HepG2 (cell line): ENCODE data around the gene HACE1. TPM values are rescaled to one million over a fixed set of nuclear protein-coding genes. Genes with fewer than 3 reads are reported as not detected.

ENCODE experiments used
- ATAC-seq: fragments of 200-7000 bp; cut with Tn5 transposase; 3 replicates; pipeline ENCODE4 v1.9.1; 2020; ENCODE audit warnings: mild to moderate bottlenecking, moderate library complexity
- BruUV-seq: library from RNA; stranded (reverse); fragments of 400-500 nt; replicated peaks from 2 replicates; lab custom pipeline; 2021; lab: Mats Ljungman, UMichigan
- CTCF ChIA-PET: fragments of 300-600 bp; formaldehyde crosslinking; extraction: SDS; loops from one replicate; lab custom pipeline; 2021; ENCODE audit warnings: low total read pairs, inconsistent platforms, low intra/inter-chr PET ratio; lab: Yijun Ruan, JAX
- POLR2A ChIA-PET: fragments of 350-600 bp; sonication (Branson Sonifier 250); formaldehyde crosslinking; loops from one replicate; lab custom pipeline; 2020; ENCODE audit warnings: antibody characterized with exemption, inconsistent platforms; lab: Yijun Ruan, JAX
- DNase-seq: peaks from one replicate; pipeline ENCODE4 v3.0.0-alpha.2; 2015; ENCODE audit warnings: low spot score
- FAIRE-seq: peaks from 3 replicates; lab custom pipeline; 2011; peaks lifted over from hg19 to GRCh38; lab: Jason Lieb, UNC
- H2AFZ ChIP-seq: one replicate; pipeline ENCODE4 v1.6.1; 2011; ENCODE audit warnings: low read length, inconsistent platforms
- H3K27ac ChIP-seq: fragments of 300-600 bp; 3 replicates; pipeline ENCODE4 v1.8.0; 2011; ENCODE audit warnings: mixed run types, mild to moderate bottlenecking, mixed read lengths, low read length, inconsistent platforms; ENCODE audit not compliant: insufficient read depth; ENCODE audit errors: extremely low read length
- H3K27me3 ChIP-seq, 2 experiments: fragments of 200-600 bp in 1 of 2; 2 replicates in 1 of 2; 3 replicates in 1 of 2; pipeline versions ENCODE4 v1.6.0 to v1.8.0; 2011; ENCODE audit warnings: low read length in 2 of 2, mild to moderate bottlenecking in 2 of 2, moderate library complexity in 2 of 2, inconsistent platforms in 1 of 2; ENCODE audit not compliant: insufficient read depth in 2 of 2, control insufficient read depth in 1 of 2
- H3K36me3 ChIP-seq, 2 experiments: fragments of 200-600 bp in 1 of 2; replicated peaks in 1 of 2; 2 replicates in 1 of 2; 3 replicates in 1 of 2; pipeline versions ENCODE4 v1.5.1 to v1.8.0; 2011; ENCODE audit warnings: low read length in 2 of 2, inconsistent platforms in 1 of 2; ENCODE audit not compliant: insufficient read depth in 2 of 2, control insufficient read depth in 1 of 2
- H3K4me1 ChIP-seq: 2 replicates; pipeline ENCODE4 v1.5.1; 2012; ENCODE audit warnings: low read length, inconsistent platforms; ENCODE audit not compliant: insufficient read depth
- H3K4me2 ChIP-seq: 2 replicates; pipeline ENCODE4 v1.6.0; 2011; ENCODE audit warnings: low read depth, low read length, inconsistent platforms
- H3K4me3 ChIP-seq, 3 experiments: fragments of 200-600 bp in 1 of 3; sonication (generic), shearing (Covaris generic) in 1 of 3; replicated peaks in 1 of 3; 2 replicates each; pipeline ENCODE4 v1.5.1; 2011 to 2016; ENCODE audit warnings: low read length in 3 of 3, inconsistent platforms in 2 of 3, low read depth in 2 of 3, mild to moderate bottlenecking in 2 of 3, control low read depth in 1 of 3, mixed read lengths in 1 of 3; ENCODE audit not compliant: insufficient read depth in 1 of 3
- H3K79me2 ChIP-seq: one replicate; pipeline ENCODE4 v1.6.1; 2011; ENCODE audit warnings: low read length, inconsistent platforms; ENCODE audit not compliant: insufficient read depth
- H3K9ac ChIP-seq: 2 replicates; pipeline ENCODE4 v1.6.0; 2011; ENCODE audit warnings: mild to moderate bottlenecking, low read depth, low read length, inconsistent platforms; ENCODE audit not compliant: insufficient read depth
- H3K9me3 ChIP-seq: 2 replicates; pipeline ENCODE4 v1.5.1; 2012; ENCODE audit warnings: mild to moderate bottlenecking, low read length
- H4K20me1 ChIP-seq: 2 replicates; pipeline ENCODE4 v1.6.0; 2011; ENCODE audit warnings: inconsistent platforms, mild to moderate bottlenecking, low read length, moderate library complexity; ENCODE audit not compliant: insufficient read depth
- ARID5B ChIP-seq: IDR thresholded peaks from 2 replicates; pipeline ENCODE4 v1.4.0; 2020; ENCODE audit warnings: mild to moderate bottlenecking, missing genetic modification reagents
- CEBPG ChIP-seq: IDR thresholded peaks from 2 replicates; pipeline ENCODE4 v1.6.1; 2016
- CREM ChIP-seq, 2 experiments: sonication (generic) in 1 of 2; formaldehyde crosslinking in 1 of 2; IDR thresholded peaks; 2 replicates each; pipeline versions ENCODE4 v1.4.0 to v1.6.1; 2016 to 2020; ENCODE audit warnings: antibody characterized with exemption in 1 of 2, mild to moderate bottlenecking in 1 of 2, missing genetic modification reagents in 1 of 2
- FOXP1 ChIP-seq, 2 experiments: fragments of 450-650 bp in 1 of 2; IDR thresholded peaks; 2 replicates each; pipeline ENCODE4 v1.6.1; 2017 to 2018; ENCODE audit warnings: antibody characterized with exemption in 1 of 2
- GZF1 ChIP-seq: sonication (generic); formaldehyde crosslinking; IDR thresholded peaks from 2 replicates; pipeline ENCODE4 v1.5.1; 2020; ENCODE audit warnings: mild to moderate bottlenecking, missing genetic modification reagents
- HCFC1 ChIP-seq: fragments of 150-350 bp; IDR thresholded peaks from 2 replicates; pipeline ENCODE4 v1.6.1; 2014; ENCODE audit warnings: low read depth, low read length
- ISL2 ChIP-seq: sonication (generic); formaldehyde crosslinking; IDR thresholded peaks from 2 replicates; pipeline ENCODE4 v1.5.0; 2020; ENCODE audit warnings: missing genetic modification reagents
- KLF12 ChIP-seq: sonication (generic); formaldehyde crosslinking; IDR thresholded peaks from 2 replicates; pipeline ENCODE4 v1.4.0; 2020; ENCODE audit warnings: missing genetic modification reagents, borderline replicate concordance
- MIXL1 ChIP-seq: IDR thresholded peaks from 2 replicates; pipeline ENCODE4 v1.6.1; 2016
- PHF21A ChIP-seq: sonication (generic); formaldehyde crosslinking; IDR thresholded peaks from 2 replicates; pipeline ENCODE4 v1.5.0; 2020; ENCODE audit warnings: mild to moderate bottlenecking, missing genetic modification reagents
- PITX1 ChIP-seq: sonication (generic); formaldehyde crosslinking; IDR thresholded peaks from 2 replicates; pipeline ENCODE4 v1.5.1; 2020; ENCODE audit warnings: mild to moderate bottlenecking, missing genetic modification reagents
- RXRB ChIP-seq: IDR thresholded peaks from 2 replicates; pipeline ENCODE4 v1.6.1; 2016; ENCODE audit warnings: borderline replicate concordance, missing genetic modification reagents, missing compliant biosample characterization
- SMAD9 ChIP-seq: sonication (generic); formaldehyde crosslinking; IDR thresholded peaks from 2 replicates; pipeline ENCODE4 v1.5.1; 2020; ENCODE audit warnings: mild to moderate bottlenecking, missing genetic modification reagents
- ZBTB34 ChIP-seq: sonication (generic); formaldehyde crosslinking; IDR thresholded peaks from 2 replicates; pipeline ENCODE4 v1.8.0; 2022; ENCODE audit warnings: mild to moderate bottlenecking, missing genetic modification reagents
- ZNF101 ChIP-seq: sonication (generic); formaldehyde crosslinking; IDR thresholded peaks from 2 replicates; pipeline ENCODE4 v1.4.0; 2020; ENCODE audit warnings: mild to moderate bottlenecking, low read depth, missing genetic modification reagents, borderline replicate concordance
- ZNF354B ChIP-seq: sonication (generic); formaldehyde crosslinking; IDR thresholded peaks from 2 replicates; pipeline ENCODE4 v1.8.0; 2022; ENCODE audit warnings: mild to moderate bottlenecking, missing genetic modification reagents
- ZNF430 ChIP-seq: sonication (generic); formaldehyde crosslinking; IDR thresholded peaks from 2 replicates; pipeline ENCODE4 v1.9.0; 2021; ENCODE audit warnings: mild to moderate bottlenecking, missing genetic modification reagents
- WGBS: methylation state at CpG from one replicate; pipeline ENCODE4 v1.1.6; 2017; ENCODE audit warnings: low lambda C conversion rate; 5-methylcytosine and 5-hydroxymethylcytosine counted together
- in situ Hi-C: cut with HindIII; loops from 2 replicates; pipeline ENCODE4 v1.10.0; 2017; ENCODE audit warnings: low pct_unique_long_range_greater_than_20kb; ENCODE audit not compliant: extremely low pct_ligation_motif_present
- intact Hi-C: fragments of 100-400 bp; cut with micrococcal nuclease; formaldehyde crosslinking; loops from one replicate; pipeline ENCODE4 v1.10.0; 2022; ENCODE audit not compliant: unreplicated experiment
- polyA plus RNA-seq, 8 experiments: library from polyadenylated mRNA; depleted of rRNA in 3 of 8; stranded (reverse) in 7 of 8; unstranded in 1 of 8; fragments of >200 nt; fragmentation: Illumina TruSeq in 4 of 8; extraction: Trizol in 4 of 8; gene quantifications; 2 replicates each; pipeline versions ENCODE4 v1.2.1 to v1.2.3, GENCODE V29; 2011 to 2016; ENCODE audit warnings: low read depth in 4 of 8, missing spikeins in 1 of 8, mixed read lengths in 1 of 8; ENCODE audit not compliant: insufficient read depth in 1 of 8
- total RNA-seq, 5 experiments: library from RNA; depleted of rRNA; stranded (reverse); fragments of >200 nt; fragmentation: Illumina TruSeq; extraction: Trizol; gene quantifications; 2 replicates each; pipeline ENCODE4 v1.2.3, GENCODE V29; 2016; ENCODE audit warnings: low read depth in 1 of 5
- TF ChIP-seq, protein P1 (sequence below): sonication (generic); formaldehyde crosslinking; IDR thresholded peaks from 2 replicates; pipeline ENCODE4 v1.4.0; 2020; ENCODE audit warnings: missing genetic modification reagents, mild to moderate bottlenecking, borderline replicate concordance

HACE1 gene
- total and polyA plus RNA-seq, 2 of the 13 experiments (the other 11 are each of a cell fraction or from before 2014, with no cell fraction given), result 8.9 to 11.4 TPM

GRCh38 chr6:104837158-104837557, 22.6 kb downstream of the HACE1 start:
- ATAC-seq (peak; percentile 96), FAIRE-seq (no peak), DNase-seq (peak; percentile 71)
- no peaks in the 10 kb centered on the region; a peak in 1 of 5 replicates for H3K27me3 ChIP-seq
- BruUV-seq, result no TSS peak
- in situ Hi-C loops (no loop called here), intact Hi-C loops (no loop called here)
- peak overlapping the region; percentile 69 for H3K27ac ChIP-seq
- H4K20me1 ChIP-seq, result no peaks in the 10 kb centered on the region
- CTCF ChIA-PET, result no interaction called here
- peaks cover 45% of the 10 kb centered on the region for H3K4me1 ChIP-seq
- POLR2A ChIA-PET, result no interaction called here
- H3K4me2 ChIP-seq, result peak overlapping the region; percentile 49
- no peak overlapping the region; the same call in 1 of the 2 replicates for H3K9ac ChIP-seq
- H3K9me3 ChIP-seq, result no peaks in the 10 kb centered on the region
- WGBS, result 7% methylated on average over 1 of the region's 1 CpG
- H3K79me2 ChIP-seq, result no peaks in the 10 kb centered on the region
- H3K4me3 ChIP-seq, result no peak overlapping the region
- peaks cover 0 to 11% of the 10 kb centered on the region in 2 experiments; a peak in 2 of 5 replicates for H3K36me3 ChIP-seq
- H2AFZ ChIP-seq, result no peak overlapping the region
- TF ChIP-seq PITX1 (CRISPR knock-in tag) (peak; percentile 61), KLF12 (CRISPR knock-in tag) (no peak), HCFC1 (no peak), ZBTB34 (no peak), FOXP1 (IDR thresholded peaks at IDR 0.05) (no peak), FOXP1 (CRISPR knock-in tag; IDR thresholded peaks at IDR 0.05) (peak; percentile 72; the same call in 1 of the 2 replicates), RXRB (CRISPR knock-in tag) (peak; percentile 41; the same call in 1 of the 2 replicates), CEBPG (CRISPR knock-in tag) (0 out of 2 replicates have a peak, but pooled peaks have one; percentile 5), GZF1 (CRISPR knock-in tag) (peak; percentile 65; the same call in 1 of the 2 replicates), ZNF101 (CRISPR knock-in tag) (no peak), ISL2 (0 out of 2 replicates have a peak, but pooled peaks have one; percentile 32), CREM (IDR thresholded peaks at IDR 0.05) (peak; percentile 27; the same call in 1 of the 2 replicates), CREM (CRISPR knock-in tag; IDR thresholded peaks at IDR 0.05) (no peak), ARID5B (0 out of 2 replicates have a peak, but pooled peaks have one; percentile 24), MIXL1 (CRISPR knock-in tag) (0 out of 2 replicates have a peak, but pooled peaks have one; percentile 22), ZNF354B (no peak), SMAD9 (CRISPR knock-in tag) (no peak), PHF21A (CRISPR knock-in tag) (peak; percentile 49; the same call in 1 of the 2 replicates), ZNF430 (CRISPR knock-in tag) (no peak)
- TF ChIP-seq, protein P1, sequence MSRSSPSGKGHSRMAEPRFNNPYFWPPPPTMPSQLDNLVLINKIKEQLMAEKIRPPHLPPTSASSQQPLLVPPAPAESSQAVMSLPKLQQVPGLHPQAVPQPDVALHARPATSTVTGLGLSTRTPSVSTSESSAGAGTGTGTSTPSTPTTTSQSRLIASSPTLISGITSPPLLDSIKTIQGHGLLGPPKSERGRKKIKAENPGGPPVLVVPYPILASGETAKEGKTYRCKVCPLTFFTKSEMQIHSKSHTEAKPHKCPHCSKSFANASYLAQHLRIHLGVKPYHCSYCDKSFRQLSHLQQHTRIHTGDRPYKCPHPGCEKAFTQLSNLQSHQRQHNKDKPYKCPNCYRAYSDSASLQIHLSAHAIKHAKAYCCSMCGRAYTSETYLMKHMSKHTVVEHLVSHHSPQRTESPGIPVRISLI (CRISPR knock-in tag), result peak; percentile 94
